ENCODE results near the gene THSD4. TPM values are rescaled to one million over a fixed set of nuclear protein-coding genes. Genes with fewer than 3 reads are reported as not detected.

The THSD4 gene
- total RNA-seq, 4 donors from 2014 or later, result 16.6 to 25.3 (median 24.1) TPM

DNA sequence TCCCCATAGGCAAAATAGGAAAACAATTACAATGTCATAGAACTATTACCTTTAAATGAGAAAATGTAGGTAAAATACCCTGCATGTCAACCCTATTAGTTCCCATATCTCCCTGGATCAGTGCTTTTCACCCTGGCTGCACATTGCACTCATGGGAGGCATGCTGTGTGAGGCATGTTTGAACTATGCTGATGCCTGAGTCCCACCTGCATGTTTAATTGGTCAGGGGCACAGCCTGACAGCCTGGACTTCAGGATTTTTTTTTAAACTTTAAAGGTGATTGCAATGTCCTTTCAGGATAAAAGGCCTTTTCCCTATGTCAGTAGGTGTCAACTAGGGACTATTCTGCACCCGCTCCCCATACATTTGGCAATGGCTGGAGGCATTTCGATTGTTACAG lies 559.1 kb downstream of the THSD4 start:
- Histone ChIP-seq H3K27ac (no peak overlapping the region), H3K36me3 (no peaks in the 10 kb centered on the region), H3K27me3 (no peaks in the 10 kb centered on the region), H3K9me3 (no peaks in the 10 kb centered on the region), H3K4me3 (no peak overlapping the region), H3K4me1 (peaks cover 32% of the 10 kb centered on the region)
- no peak for DNase-seq (ENCODE audit: low spot score in 2 of 2)
- TF ChIP-seq, protein P1, sequence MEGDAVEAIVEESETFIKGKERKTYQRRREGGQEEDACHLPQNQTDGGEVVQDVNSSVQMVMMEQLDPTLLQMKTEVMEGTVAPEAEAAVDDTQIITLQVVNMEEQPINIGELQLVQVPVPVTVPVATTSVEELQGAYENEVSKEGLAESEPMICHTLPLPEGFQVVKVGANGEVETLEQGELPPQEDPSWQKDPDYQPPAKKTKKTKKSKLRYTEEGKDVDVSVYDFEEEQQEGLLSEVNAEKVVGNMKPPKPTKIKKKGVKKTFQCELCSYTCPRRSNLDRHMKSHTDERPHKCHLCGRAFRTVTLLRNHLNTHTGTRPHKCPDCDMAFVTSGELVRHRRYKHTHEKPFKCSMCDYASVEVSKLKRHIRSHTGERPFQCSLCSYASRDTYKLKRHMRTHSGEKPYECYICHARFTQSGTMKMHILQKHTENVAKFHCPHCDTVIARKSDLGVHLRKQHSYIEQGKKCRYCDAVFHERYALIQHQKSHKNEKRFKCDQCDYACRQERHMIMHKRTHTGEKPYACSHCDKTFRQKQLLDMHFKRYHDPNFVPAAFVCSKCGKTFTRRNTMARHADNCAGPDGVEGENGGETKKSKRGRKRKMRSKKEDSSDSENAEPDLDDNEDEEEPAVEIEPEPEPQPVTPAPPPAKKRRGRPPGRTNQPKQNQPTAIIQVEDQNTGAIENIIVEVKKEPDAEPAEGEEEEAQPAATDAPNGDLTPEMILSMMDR (IDR thresholded peaks at IDR 0.05), result no peak
- TF ChIP-seq POLR2A (IDR thresholded peaks at IDR 0.05), result no peak
- no peak for TF ChIP-seq EP300 (IDR thresholded peaks at IDR 0.05)
- no peak for TF ChIP-seq POLR2AphosphoS5 (IDR thresholded peaks at IDR 0.05)
- WGBS, result 73% methylated on average over 2 of the region's 2 CpGs

DNA sequence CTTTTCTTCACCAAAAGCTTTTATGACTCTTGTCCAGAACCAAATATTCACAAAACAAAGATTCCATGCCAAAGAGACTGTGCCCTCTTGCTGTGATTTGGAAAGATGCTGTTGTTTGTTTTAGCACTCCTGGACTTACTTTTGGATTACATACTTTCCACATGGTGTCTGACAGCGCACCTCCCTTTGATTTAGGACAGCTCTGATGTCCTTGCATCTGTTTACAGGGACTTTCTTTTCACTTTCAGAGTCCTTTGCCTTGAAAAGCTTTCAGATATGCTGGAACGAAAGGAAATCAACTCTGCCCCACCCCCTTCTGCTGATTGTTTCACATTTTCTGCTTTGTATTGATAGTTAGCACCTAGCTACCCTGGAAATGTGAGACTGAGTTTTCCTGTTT lies 562.1 kb downstream of the THSD4 start:
- Histone ChIP-seq H3K4me1 (peaks cover 51% of the 10 kb centered on the region), H3K27me3 (no peaks in the 10 kb centered on the region), H3K27ac (peak overlapping the region; percentile 43), H3K4me3 (no peak overlapping the region), H3K9me3 (no peaks in the 10 kb centered on the region), H3K36me3 (no peaks in the 10 kb centered on the region)
- no peak for TF ChIP-seq EP300 (IDR thresholded peaks at IDR 0.05)
- TF ChIP-seq POLR2AphosphoS5 (IDR thresholded peaks at IDR 0.05), result no peak
- TF ChIP-seq, protein P1 (IDR thresholded peaks at IDR 0.05), result no peak
- TF ChIP-seq POLR2A (IDR thresholded peaks at IDR 0.05), result no peak
- no peak for DNase-seq (ENCODE audit: low spot score in 2 of 2)
- 20% methylated on average over 2 of the region's 2 CpGs for WGBS

DNA sequence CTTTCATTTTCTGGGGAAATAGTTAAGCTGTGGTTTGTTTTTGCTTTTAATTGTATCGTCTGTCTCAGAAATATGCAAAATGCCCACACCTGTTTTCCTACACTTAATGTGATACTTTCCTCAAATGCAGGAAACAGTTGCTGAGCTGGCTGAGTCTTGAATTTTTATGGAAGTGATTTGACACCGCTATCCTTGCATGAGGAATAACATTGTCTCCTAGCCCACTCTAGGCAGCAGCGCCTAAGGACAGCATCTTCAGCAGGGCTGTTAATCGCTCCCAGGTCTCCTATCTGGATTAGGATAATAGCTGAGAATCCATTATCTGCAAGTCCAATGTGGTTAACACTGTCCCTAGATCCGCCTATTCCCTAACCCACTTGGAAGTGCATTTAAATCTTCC lies 562.5 kb downstream of the THSD4 start:
- no peaks in the 10 kb centered on the region for H3K9me3 ChIP-seq
- peaks cover 51% of the 10 kb centered on the region for H3K4me1 ChIP-seq
- no peaks in the 10 kb centered on the region for H3K27me3 ChIP-seq
- peak overlapping the region; percentile 43 for H3K27ac ChIP-seq
- H3K36me3 ChIP-seq, result no peaks in the 10 kb centered on the region
- TF ChIP-seq, protein P1 (IDR thresholded peaks at IDR 0.05), result no peak
- TF ChIP-seq POLR2A (IDR thresholded peaks at IDR 0.05) (no peak), EP300 (IDR thresholded peaks at IDR 0.05) (no peak), POLR2AphosphoS5 (IDR thresholded peaks at IDR 0.05) (no peak)
- WGBS, result 66% methylated on average over 5 of the region's 5 CpGs
- DNase-seq (ENCODE audit: low spot score in 2 of 2), result no peak
- no peak overlapping the region for H3K4me3 ChIP-seq

DNA sequence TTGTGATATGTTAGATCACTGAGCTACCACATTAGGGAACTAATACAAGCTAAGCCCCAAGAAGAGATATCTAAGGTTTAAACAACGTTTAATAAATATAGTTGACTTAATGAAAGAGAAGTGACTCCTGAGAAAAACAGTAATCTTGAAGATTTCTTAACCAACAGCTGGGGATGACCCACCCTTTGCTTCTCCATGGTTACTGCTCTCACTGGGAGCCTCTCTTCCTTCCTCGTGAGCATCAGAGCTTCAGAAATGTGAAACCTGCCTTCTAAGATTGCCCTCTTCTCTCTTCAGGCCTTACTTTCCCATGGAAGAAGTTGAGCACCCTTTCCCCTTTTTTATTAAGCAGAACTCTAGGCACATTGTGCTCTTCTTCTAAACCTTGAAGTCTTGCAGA lies 562.9 kb downstream of the THSD4 start:
- Histone ChIP-seq H3K4me1 (peaks cover 51% of the 10 kb centered on the region), H3K27me3 (no peaks in the 10 kb centered on the region), H3K27ac (no peak overlapping the region), H3K4me3 (no peak overlapping the region), H3K9me3 (no peaks in the 10 kb centered on the region), H3K36me3 (no peaks in the 10 kb centered on the region)
- 52% methylated on average over 2 of the region's 2 CpGs for WGBS
- no peak for TF ChIP-seq POLR2A (IDR thresholded peaks at IDR 0.05)
- no peak for TF ChIP-seq POLR2AphosphoS5 (IDR thresholded peaks at IDR 0.05)
- TF ChIP-seq EP300 (IDR thresholded peaks at IDR 0.05), result no peak
- no peak for DNase-seq (ENCODE audit: low spot score in 2 of 2)

DNA sequence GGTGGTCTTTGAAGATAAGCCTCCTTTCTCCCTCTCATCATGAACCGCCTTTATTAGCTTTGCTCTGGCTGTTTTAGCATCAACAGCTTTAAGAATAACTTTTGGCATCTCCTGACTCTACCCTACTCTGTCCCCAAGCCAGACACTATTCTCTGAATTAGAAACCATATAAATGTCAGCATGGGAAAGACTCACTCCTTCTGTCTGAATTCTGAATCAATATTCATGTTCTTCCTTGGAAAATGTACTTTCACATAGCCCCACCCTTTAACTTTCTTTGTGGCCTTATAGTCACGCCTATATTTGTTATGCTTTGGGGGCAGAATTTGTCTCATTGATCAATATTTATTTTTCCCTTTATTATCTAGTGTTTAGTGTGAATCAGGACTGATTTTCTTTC lies 563.3 kb downstream of the THSD4 start:
- WGBS, result 88% methylated on average over 2 of the region's 2 CpGs
- Histone ChIP-seq H3K27ac (no peak overlapping the region), H3K36me3 (no peaks in the 10 kb centered on the region), H3K4me3 (no peak overlapping the region), H3K9me3 (no peaks in the 10 kb centered on the region), H3K27me3 (no peaks in the 10 kb centered on the region), H3K4me1 (peaks cover 51% of the 10 kb centered on the region)
- no peak for DNase-seq (ENCODE audit: low spot score in 2 of 2)
- TF ChIP-seq POLR2AphosphoS5 (IDR thresholded peaks at IDR 0.05), result no peak
- no peak for TF ChIP-seq EP300 (IDR thresholded peaks at IDR 0.05)
- TF ChIP-seq, protein P1 (IDR thresholded peaks at IDR 0.05), result no peak
- no peak for TF ChIP-seq POLR2A (IDR thresholded peaks at IDR 0.05)

DNA sequence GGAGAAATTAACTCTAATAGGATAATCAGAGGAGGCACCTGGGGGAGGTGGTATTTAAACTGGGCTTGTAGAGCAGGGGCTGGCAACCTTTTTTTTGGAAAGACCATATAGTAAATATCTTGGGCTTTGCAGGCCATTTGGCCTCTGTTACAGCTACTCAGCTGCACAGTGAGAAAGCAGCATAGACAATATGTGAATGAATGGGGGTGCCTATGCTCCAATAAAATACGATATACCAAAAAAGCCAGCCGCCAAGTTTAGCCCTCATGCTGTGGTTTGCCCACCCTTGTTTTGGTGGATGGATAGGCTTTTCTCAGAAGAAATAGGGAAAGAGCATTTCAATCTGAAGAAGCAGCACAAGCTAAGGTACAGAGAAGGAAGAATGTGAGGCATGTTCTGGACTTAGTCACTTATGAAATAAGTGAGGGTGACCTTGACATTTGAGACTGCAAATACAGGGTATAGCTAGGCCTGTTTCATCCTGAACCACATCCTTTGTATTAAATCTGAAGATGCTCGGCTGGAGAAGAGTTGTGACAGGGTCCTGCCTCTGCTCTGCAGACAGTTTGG lies 564.0 kb downstream of the THSD4 start:
- peak overlapping the region; percentile 76 for H3K27ac ChIP-seq
- no peak overlapping the region for H3K4me3 ChIP-seq

More for the DNA sequence above, 564.0 kb downstream of the THSD4 start:
- no peaks in the 10 kb centered on the region for H3K36me3 ChIP-seq
- H3K27me3 ChIP-seq, result no peaks in the 10 kb centered on the region
- no peaks in the 10 kb centered on the region for H3K9me3 ChIP-seq
- WGBS, result 77% methylated on average over 3 of the region's 3 CpGs
- H3K4me1 ChIP-seq, result peaks cover 51% of the 10 kb centered on the region
- DNase-seq (ENCODE audit: low spot score in 2 of 2), result no peak
- no peak for TF ChIP-seq POLR2A (IDR thresholded peaks at IDR 0.05)
- no peak for TF ChIP-seq EP300 (IDR thresholded peaks at IDR 0.05)
- TF ChIP-seq, protein P1 (IDR thresholded peaks at IDR 0.05), result no peak
- no peak for TF ChIP-seq POLR2AphosphoS5 (IDR thresholded peaks at IDR 0.05)

All from suprapubic skin (tissue), 4 donors.